ENCODE data around the gene NDUFB8. TPM values are rescaled to one million over a fixed set of nuclear protein-coding genes. Genes with fewer than 3 reads are reported as not detected.

NDUFB8 gene
- total RNA-seq, 2 donors from 2014 or later, result 162 to 192 TPM

GRCh38 chr10:100516847-100517246 lies 12.8 kb downstream of the NDUFB8 start:
- Mint-ChIP-seq H3K27me3 (ENCODE audit: insufficient read depth) (peaks cover 66% of the 10 kb centered on the region), H3K27ac (no peak overlapping the region), H3K9me3 (no peaks in the 10 kb centered on the region), H3K4me1 (peaks cover 10% of the 10 kb centered on the region), H3K4me3 (no peak overlapping the region), H3K36me3 (ENCODE audit: low read depth) (peaks cover 2% of the 10 kb centered on the region)
- Histone ChIP-seq H3K4me1 (ENCODE audit: control insufficient read depth, insufficient read depth, low read length) (peaks cover 4% of the 10 kb centered on the region), H3K9ac (ENCODE audit: extremely low read depth, low read length, poor library complexity, severe bottlenecking) (no peak overlapping the region), H3K27me3 (ENCODE audit: control insufficient read depth, insufficient read depth, low read length, poor library complexity, severe bottlenecking) (peaks cover 75% of the 10 kb centered on the region), H3K4me3 (ENCODE audit: low read length) (no peak overlapping the region), H3K27ac (ENCODE audit: low read depth, low read length) (no peak overlapping the region), H3K36me3 (ENCODE audit: control insufficient read depth, insufficient read depth, low read length) (no peaks in the 10 kb centered on the region), H3K9me3 (ENCODE audit: control insufficient read depth, low read length) (no peaks in the 10 kb centered on the region)
- 81 to 100% methylated on average over 1 to 2 of the region's 2 CpGs for WGBS, 2 experiments (ENCODE audit: insufficient coverage in 1 of 2, insufficient read length in 1 of 2)
- DNase-seq, result peak; percentile 68
- TF ChIP-seq, protein P1, sequence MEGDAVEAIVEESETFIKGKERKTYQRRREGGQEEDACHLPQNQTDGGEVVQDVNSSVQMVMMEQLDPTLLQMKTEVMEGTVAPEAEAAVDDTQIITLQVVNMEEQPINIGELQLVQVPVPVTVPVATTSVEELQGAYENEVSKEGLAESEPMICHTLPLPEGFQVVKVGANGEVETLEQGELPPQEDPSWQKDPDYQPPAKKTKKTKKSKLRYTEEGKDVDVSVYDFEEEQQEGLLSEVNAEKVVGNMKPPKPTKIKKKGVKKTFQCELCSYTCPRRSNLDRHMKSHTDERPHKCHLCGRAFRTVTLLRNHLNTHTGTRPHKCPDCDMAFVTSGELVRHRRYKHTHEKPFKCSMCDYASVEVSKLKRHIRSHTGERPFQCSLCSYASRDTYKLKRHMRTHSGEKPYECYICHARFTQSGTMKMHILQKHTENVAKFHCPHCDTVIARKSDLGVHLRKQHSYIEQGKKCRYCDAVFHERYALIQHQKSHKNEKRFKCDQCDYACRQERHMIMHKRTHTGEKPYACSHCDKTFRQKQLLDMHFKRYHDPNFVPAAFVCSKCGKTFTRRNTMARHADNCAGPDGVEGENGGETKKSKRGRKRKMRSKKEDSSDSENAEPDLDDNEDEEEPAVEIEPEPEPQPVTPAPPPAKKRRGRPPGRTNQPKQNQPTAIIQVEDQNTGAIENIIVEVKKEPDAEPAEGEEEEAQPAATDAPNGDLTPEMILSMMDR (conservative IDR thresholded peaks at IDR 0.05), result peak; percentile 69

GRCh38 chr10:100515612-100516011 lies 14.1 kb downstream of the NDUFB8 start:
- Mint-ChIP-seq H3K4me1 (peaks cover 10% of the 10 kb centered on the region), H3K36me3 (ENCODE audit: low read depth) (peaks cover 2% of the 10 kb centered on the region), H3K4me3 (no peak overlapping the region), H3K27me3 (ENCODE audit: insufficient read depth) (peaks cover 70% of the 10 kb centered on the region), H3K27ac (no peak overlapping the region), H3K9me3 (no peaks in the 10 kb centered on the region)
- DNase-seq, result no peak
- WGBS, 2 experiments (ENCODE audit: insufficient coverage in 1 of 2, insufficient read length in 1 of 2), result 87 to 98% methylated on average over 3 of the region's 3 CpGs
- Histone ChIP-seq H3K36me3 (ENCODE audit: control insufficient read depth, insufficient read depth, low read length) (no peaks in the 10 kb centered on the region), H3K9ac (ENCODE audit: extremely low read depth, low read length, poor library complexity, severe bottlenecking) (no peak overlapping the region), H3K27me3 (ENCODE audit: control insufficient read depth, insufficient read depth, low read length, poor library complexity, severe bottlenecking) (peaks cover 85% of the 10 kb centered on the region), H3K9me3 (ENCODE audit: control insufficient read depth, low read length) (no peaks in the 10 kb centered on the region), H3K4me3 (ENCODE audit: low read length) (no peak overlapping the region), H3K4me1 (ENCODE audit: control insufficient read depth, insufficient read depth, low read length) (peaks cover under 1% of the 10 kb centered on the region), H3K27ac (ENCODE audit: low read depth, low read length) (no peak overlapping the region)
- TF ChIP-seq, protein P1 (conservative IDR thresholded peaks at IDR 0.05), result no peak

GRCh38 chr10:100510533-100511308 lies 18.9 kb downstream of the NDUFB8 start:
- Histone ChIP-seq H3K9me3 (ENCODE audit: control insufficient read depth, low read length) (no peaks in the 10 kb centered on the region), H3K27ac (ENCODE audit: low read depth, low read length) (no peak overlapping the region), H3K36me3 (ENCODE audit: control insufficient read depth, insufficient read depth, low read length) (no peaks in the 10 kb centered on the region), H3K27me3 (ENCODE audit: control insufficient read depth, insufficient read depth, low read length, poor library complexity, severe bottlenecking) (peaks cover 91% of the 10 kb centered on the region), H3K4me1 (ENCODE audit: control insufficient read depth, insufficient read depth, low read length) (no peaks in the 10 kb centered on the region), H3K4me3 (ENCODE audit: low read length) (no peak overlapping the region), H3K9ac (ENCODE audit: extremely low read depth, low read length, poor library complexity, severe bottlenecking) (no peak overlapping the region)
- no peak for DNase-seq
- Mint-ChIP-seq H3K27ac (no peak overlapping the region), H3K4me1 (no peaks in the 10 kb centered on the region), H3K27me3 (ENCODE audit: insufficient read depth) (peaks cover 76% of the 10 kb centered on the region), H3K36me3 (ENCODE audit: low read depth) (peaks cover 3% of the 10 kb centered on the region), H3K4me3 (no peak overlapping the region), H3K9me3 (no peaks in the 10 kb centered on the region)
- TF ChIP-seq, protein P1 (conservative IDR thresholded peaks at IDR 0.05), result no peak
- 82 to 99% methylated on average over 7 of the region's 7 CpGs for WGBS, 2 experiments (ENCODE audit: insufficient coverage in 1 of 2, insufficient read length in 1 of 2)

Measured in endodermal cell (in vitro differentiated cells).